Stimulated activated CD4-positive, alpha-beta T cell treated with anti-CD3 and anti-CD28 coated beads, Interleukin-12 subunit alpha, Interleukin-12 subunit beta, amount 100 ng/mL, for 48 hours (primary cell): ENCODE results near the gene PRKAA2.
"Not testable (repeated sequence)": the region's sequence is repeated elsewhere in the genome, so short reads cannot be mapped to it uniquely, and the experiment has no call there.

Experiments used
- DNase-seq, 3 donors: peaks; one replicate each; pipeline ENCODE4 v3.0.0-alpha.2; 2020; ENCODE audit warnings: low read depth in 2 of 3, low spot score in 1 of 3

PRKAA2 gene

DNA sequence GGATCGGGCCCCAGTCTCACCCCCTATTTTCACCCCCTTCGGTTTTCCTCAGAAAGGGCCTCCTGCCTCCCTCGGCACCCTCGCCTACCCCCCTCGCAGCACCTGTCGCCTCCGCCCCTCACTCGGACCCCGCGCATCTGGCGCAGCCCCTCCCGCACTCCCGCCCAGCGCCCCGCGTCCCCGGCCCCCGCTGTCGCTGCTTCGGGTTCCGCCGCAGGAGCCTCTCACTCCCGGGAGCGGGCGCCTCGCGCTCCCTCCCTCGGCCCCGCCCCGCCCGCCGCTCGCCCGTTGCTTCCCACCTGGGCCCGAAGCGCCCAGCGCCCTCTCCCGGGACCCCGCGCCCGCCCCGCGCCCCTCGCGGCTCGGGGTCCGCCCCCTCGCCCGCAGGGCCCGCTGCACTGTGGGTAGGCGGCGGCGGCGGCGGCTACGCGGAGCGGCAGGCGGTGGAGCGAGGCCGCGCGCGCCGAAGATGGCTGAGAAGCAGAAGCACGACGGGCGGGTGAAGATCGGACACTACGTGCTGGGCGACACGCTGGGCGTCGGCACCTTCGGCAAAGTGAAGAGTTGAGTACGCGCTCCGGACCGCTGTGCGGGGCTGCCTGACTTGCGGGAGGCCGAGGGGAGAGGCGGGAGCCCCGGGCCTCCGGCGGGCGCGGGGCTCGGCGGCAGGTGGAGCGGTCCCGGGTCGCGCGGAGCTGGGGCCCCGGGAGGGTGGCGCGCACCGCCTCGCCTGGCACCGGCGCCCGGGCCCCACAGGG lies at the start of gene PRKAA2:
Gene PRKAA2, plus strand, starts transcription at position 396 of the 758 bp plus-strand sequence. Its CDS starts 74 bp downstream, at position 470.
- DNase-seq, result no peak

GRCh38 chr1:56595397-56596191 lies 49.5 kb upstream of the PRKAA2 start:
- DNase-seq, result not testable (repeated sequence)

GRCh38 chr1:56610097-56610496 lies 35.0 kb upstream of the PRKAA2 start:
- not testable (repeated sequence) for DNase-seq

DNA sequence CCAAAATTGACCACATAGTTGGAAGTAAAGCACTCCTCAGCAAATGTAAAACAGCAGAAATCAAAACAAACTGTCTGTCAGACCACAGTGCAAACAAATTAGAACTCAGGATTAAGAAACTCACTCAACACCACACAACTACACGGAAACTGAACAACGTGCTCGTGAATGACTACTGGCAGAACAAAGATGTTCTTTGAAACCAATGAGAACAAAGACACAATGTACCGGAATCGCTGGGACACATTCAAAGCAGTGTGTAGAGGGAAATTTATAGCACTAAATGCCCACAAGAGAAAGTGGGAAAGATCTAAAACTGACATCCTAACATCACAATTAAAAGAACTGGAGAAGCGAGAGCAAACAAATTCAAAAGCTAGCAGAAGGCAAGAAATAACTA lies 34.3 kb upstream of the PRKAA2 start:
- not testable (repeated sequence) for DNase-seq

DNA sequence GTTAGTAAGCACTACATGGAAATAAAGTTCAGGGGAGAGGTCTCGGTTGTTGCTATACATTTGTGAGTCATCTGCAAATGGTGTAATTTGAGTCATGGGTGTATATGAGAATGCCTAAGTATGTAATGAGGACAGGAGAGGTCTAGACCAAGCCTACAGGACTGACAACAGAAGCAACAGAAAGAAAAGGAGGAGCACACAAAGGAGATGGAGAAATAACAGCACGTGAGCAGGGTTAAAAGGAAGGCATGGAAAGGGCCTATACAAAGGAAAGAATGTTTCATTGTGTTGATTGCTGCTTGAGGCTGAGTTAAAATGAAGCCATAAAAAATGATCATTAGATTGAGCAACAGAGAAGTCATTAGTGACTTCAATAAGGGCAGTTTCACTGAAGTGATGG lies 28.0 kb upstream of the PRKAA2 start:
- no peak for DNase-seq

GRCh38 chr1:56625819-56626440 lies 19.2 kb upstream of the PRKAA2 start:
- DNase-seq, result no peak

DNA sequence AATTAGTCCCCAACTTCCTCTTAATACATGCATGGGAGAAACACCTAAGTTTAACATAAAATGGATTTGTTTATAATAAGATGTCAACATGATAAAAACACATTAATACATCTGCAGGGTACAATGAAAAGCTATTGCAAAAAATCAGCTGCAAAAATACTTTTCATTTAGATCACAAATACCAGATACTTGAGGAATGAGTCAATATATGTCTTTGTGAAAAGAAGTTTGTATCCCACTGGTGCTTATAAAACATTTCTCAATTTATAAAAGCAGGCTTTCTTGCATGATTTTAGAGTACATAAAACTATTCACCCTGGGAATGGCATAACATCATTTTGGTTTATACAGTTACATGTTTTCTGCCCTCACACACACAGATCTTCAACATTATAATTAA lies 18.6 kb upstream of the PRKAA2 start:
- no peak for DNase-seq

- no peak for DNase-seq
These were observed 18.0 kb upstream of the PRKAA2 start for GRCh38 chr1:56627019-56627635.

- no peak for DNase-seq
These were observed 17.5 kb upstream of the PRKAA2 start for GRCh38 chr1:56627636-56628039.

- DNase-seq, result no peak
These were observed 14.3 kb upstream of the PRKAA2 start for GRCh38 chr1:56630786-56631185.

GRCh38 chr1:56631901-56632300 lies 13.2 kb upstream of the PRKAA2 start:
- no peak for DNase-seq

DNA sequence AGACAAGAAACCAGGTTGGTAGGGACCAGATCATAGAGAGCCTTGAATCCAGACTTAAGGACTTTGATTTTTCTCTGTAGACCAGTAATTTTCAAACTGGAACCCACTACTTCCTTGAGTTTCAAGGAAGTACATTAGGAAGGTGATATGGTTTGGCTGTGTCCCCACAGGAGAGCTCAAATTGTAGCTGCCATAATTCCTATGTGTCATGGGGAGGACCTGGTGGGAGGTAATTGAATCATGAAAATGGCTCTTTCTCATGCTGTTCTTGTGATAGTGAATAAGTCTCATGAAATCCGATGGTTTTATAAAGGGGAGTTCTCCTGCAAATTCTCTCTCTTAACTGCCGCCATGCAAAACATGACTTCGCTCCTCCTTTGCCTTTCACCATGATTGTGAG lies 10.1 kb upstream of the PRKAA2 start:
- no peak for DNase-seq

DNA sequence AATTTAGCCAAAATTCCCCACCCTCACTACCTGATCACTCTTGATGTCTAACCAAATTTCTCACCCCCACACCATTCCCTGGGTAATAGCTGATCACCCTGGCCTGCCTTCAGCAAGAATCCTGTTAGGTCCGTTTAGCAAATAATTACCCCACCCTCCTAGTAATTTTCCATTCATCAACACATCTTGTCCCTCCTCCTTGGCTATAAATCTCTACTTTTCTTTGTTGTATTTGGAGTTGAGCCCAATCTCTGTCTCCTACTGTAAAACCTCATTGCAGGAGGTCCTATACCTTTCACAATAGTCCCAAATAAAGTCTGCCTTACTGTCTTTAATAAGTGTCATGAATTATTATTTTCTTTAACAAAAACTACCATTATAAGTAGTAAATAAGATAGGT lies 6.9 kb upstream of the PRKAA2 start:
- DNase-seq, result no peak

DNA sequence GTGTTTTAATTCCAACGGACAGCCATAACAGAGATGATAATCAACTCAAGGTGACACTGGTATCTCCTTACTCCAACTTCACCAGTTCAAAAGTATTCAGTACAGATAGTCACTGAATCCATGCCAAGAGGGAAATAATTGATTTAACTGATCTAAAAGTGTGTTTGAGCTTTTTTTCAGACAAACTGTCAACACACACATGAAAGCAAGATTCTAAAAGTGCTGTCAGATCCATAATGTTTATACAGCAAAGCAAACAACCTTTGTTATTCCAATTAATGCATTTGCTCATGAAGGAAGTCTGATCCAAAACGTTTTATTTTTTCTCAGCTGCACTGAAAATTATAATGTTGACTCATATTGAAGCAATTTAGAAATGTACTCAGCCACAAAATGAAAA lies 5.9 kb upstream of the PRKAA2 start:
- DNase-seq, result no peak

GRCh38 chr1:56643661-56644060 lies 1.5 kb upstream of the PRKAA2 start:
- DNase-seq, result no peak

DNA sequence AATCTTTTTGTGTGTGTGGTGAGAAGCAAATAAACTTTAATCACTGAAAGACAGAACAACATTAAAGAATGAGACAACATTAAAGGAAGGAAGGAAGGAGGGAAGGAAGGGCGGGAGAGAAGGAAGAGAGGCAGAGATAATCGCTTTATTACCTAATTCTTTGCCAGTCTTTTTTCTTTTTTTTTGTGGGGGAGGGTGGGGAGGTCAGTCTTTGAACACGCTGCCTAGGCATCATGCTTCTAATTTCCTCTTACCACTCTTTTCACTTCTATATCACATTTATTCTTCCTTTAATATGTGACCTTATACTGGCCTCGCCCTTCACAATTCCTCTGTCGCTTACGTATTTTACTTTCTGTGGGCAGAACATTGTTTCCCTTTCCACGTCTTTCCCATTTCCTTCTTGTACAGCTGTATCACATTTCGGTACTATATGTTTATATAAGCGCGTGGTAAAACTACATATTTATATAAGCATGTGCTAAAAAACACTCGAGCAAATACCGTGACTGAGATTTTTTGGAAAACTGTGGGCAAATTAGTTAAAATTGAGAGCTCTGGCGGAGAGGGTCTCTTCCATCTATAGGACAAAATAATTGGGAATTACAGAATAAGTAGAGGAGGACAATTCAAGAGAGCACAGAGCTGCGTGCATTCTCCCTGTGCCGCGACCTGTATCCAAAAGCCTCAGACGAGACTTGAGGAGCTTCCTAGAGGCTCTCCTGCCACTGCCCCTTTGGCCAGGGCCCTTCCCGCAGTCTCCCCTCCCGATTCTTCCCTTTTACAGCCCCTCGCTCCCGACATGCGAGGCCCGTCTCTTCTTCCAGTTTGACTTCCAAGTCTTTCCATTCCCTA lies 823 bp upstream of the PRKAA2 start:
- DNase-seq, result no peak

- DNase-seq, result no peak
These were observed 677 bp downstream of the PRKAA2 start for GRCh38 chr1:56645677-56646305.

- DNase-seq, result no peak
These were observed 1.5 kb downstream of the PRKAA2 start for GRCh38 chr1:56646611-56647010.

GRCh38 chr1:56647106-56647505 lies 2.0 kb downstream of the PRKAA2 start:
- DNase-seq, result no peak

DNA sequence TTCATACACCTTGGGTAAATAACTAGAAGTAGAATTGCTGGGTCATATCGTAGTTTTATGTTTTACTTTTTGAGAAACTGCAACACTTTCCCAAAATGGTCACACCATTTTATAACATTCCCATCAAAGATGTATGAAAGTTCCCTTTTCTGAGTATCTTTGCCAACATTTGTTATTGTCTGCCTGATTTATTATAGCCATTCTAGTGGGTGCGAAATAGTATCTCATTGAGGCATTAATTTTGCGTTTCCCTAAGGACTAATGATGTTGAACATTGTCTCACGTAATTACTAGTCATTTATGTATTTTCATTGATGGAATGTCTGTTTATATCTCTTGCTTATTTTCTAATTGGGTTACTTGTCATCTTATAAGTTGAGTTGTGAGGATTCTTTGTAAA lies 3.4 kb downstream of the PRKAA2 start:
- no peak for DNase-seq
